Breast epithelium (tissue), 3 donors: Measurements from ENCODE around the gene CGB2.

Source experiments
- CTCF ChIP-seq, 3 donors: fragments of 450-650 bp; IDR thresholded peaks; one replicate each; pipeline ENCODE4 v1.5.1; 2016 to 2017; ENCODE audit warnings: antibody characterized with exemption in 3 of 3, mild to moderate bottlenecking in 3 of 3, moderate library complexity in 3 of 3
- POLR2A ChIP-seq: fragments of 450-650 bp; IDR thresholded peaks from one replicate; pipeline ENCODE4 v1.6.1; 2016; ENCODE audit warnings: antibody characterized with exemption, mild to moderate bottlenecking, moderate library complexity
- POLR2AphosphoS5 ChIP-seq, 3 donors: sonication (generic); formaldehyde crosslinking; IDR thresholded peaks; one replicate each; pipeline ENCODE4 v1.6.1; 2017; ENCODE audit warnings: antibody characterized with exemption in 3 of 3

GRCh38 chr19:49017041-49017665, 14.5 kb upstream of the CGB2 start, which contains the start of gene LHB:
- TF ChIP-seq CTCF (IDR thresholded peaks at IDR 0.05) (no peak), POLR2AphosphoS5 (IDR thresholded peaks at IDR 0.05) (no peak), POLR2A (no peak)
